Heart right ventricle (tissue), 16 donors: ENCODE measurements around the gene MGAT5. TPM values are rescaled to one million over a fixed set of nuclear protein-coding genes. Genes with fewer than 3 reads are reported as not detected.

Experiments
- ATAC-seq, 8 donors: fragments of 200-7000 bp; cut with Tn5 transposase; one replicate each; pipeline ENCODE4 v1.9.1; 2020; ENCODE audit warnings: mild to moderate bottlenecking in 8 of 8, moderate library complexity in 8 of 8, moderate number of reproducible peaks in 1 of 8
- DNase-seq, 2 donors: peaks; one replicate each; pipeline ENCODE4 v3.0.0-alpha.2; 2020
- H3K27ac ChIP-seq, 10 donors: fragments of 200-600 bp; sonication (generic) in 2 of 10; one replicate each; pipeline versions ENCODE4 v1.5.0 to v1.8.0; 2020 to 2022; ENCODE audit warnings: mild to moderate bottlenecking in 3 of 10
- H3K27me3 ChIP-seq, 7 donors: fragments of 200-600 bp; one replicate each; pipeline ENCODE4 v1.8.0; 2021 to 2022; ENCODE audit warnings: mild to moderate bottlenecking in 2 of 7
- H3K36me3 ChIP-seq, 9 donors: fragments of 200-600 bp; sonication (generic) in 1 of 9; one replicate each; pipeline versions ENCODE4 v1.5.0 to v1.8.0; 2020 to 2022; ENCODE audit warnings: mild to moderate bottlenecking in 2 of 9
- H3K4me1 ChIP-seq, 9 donors: fragments of 200-600 bp; sonication (generic) in 1 of 9; one replicate each; pipeline versions ENCODE4 v1.5.0 to v1.8.0; 2020 to 2022; ENCODE audit warnings: mild to moderate bottlenecking in 4 of 9
- H3K4me3 ChIP-seq, 10 donors: fragments of 200-600 bp; sonication (generic) in 2 of 10; one replicate each; pipeline versions ENCODE4 v1.5.0 to v1.8.0; 2020 to 2022; ENCODE audit warnings: mild to moderate bottlenecking in 7 of 10, moderate library complexity in 2 of 10
- H3K9me3 ChIP-seq, 11 donors: fragments of 200-600 bp in 10 of 11; sonication (generic) in 2 of 11; one replicate each; pipeline versions ENCODE4 v1.5.0 to v1.8.0; 2013 to 2022; ENCODE audit warnings: mild to moderate bottlenecking in 2 of 11, control low read depth in 1 of 11, moderate library complexity in 1 of 11
- WGBS, 2 donors: extraction: QIAGEN DNeasy Blood & Tissue Kit; methylation state at CpG; one replicate each; pipeline ENCODE4 v1.1.7; 2013; ENCODE audit warnings: inconsistent platforms in 1 of 2; 5-methylcytosine and 5-hydroxymethylcytosine counted together
- intact Hi-C, 10 donors: fragments of 100-400 bp; cut with DNase I; formaldehyde crosslinking; loops; one replicate each; pipeline versions ENCODE4 v1.11.1 to v1.14.2; 2022
- polyA plus RNA-seq, 2 donors: library from polyadenylated mRNA; stranded (reverse); fragments of 200-250 nt; gene quantifications; one replicate each; pipeline ENCODE4 v1.2.3, GENCODE V29; 2013
- total RNA-seq, 10 donors: library from RNA; stranded (reverse); fragmentation: NEBNext Ultra II Directional in 3 of 10; extraction: Animal tissue kit (Norgen Biotek cat#: 25700) in 3 of 10; gene quantifications; one replicate each; pipeline versions ENCODE4 v1.2.1 to v1.2.4, GENCODE V29; 2021 to 2023
- TF ChIP-seq, protein P1 (sequence below), 9 donors: fragments of 200-600 bp; sonication (generic) in 2 of 9; IDR thresholded peaks; one replicate each; pipeline versions ENCODE4 v1.5.0 to v1.8.0; 2021 to 2022; ENCODE audit warnings: antibody characterized with exemption in 9 of 9, mild to moderate bottlenecking in 5 of 9, moderate library complexity in 1 of 9
- donor health status: Arrhythmogenic right ventricular cardiomyopathy.
- donor health status: ischemic (EF 13 %, LVEDD 7.1; RV severe dilation, severe dysfunction).
- donor health status: healthy with polysubstance abuse.
- donor health status: DM: no; HTN: yes; CAD: no.
- donor health status: DM: no; HTN: no; CAD: no.
- donor health status: ischemic (EF 25% LVEDD 6.9; RV normal size, moderate dysfunction).
- donor health status: ischemic (EF 25% LVEDD 5.7; RV mildly dilated, moderate dysfunction).
- donor health status: healthy.
- donor health status: DM: yes; HTN: yes; CAD: no.
- donor health status: Ischemic cardiomyopathy.
- donor health status: ischemic (EF 35%, LVEDD 5.7; RV mildly dilated, moderate dysfunction).
- donor health status: nonischemic (EF 11% LVEDD 7.7; RV severe dilation, severe dysfunction).
- donor health status: DM: yes; HTN: yes; CAD: no.
- donor health status: PGD.
- donor health status: ischemic (EF 29% LVEDD 5.4; RV normal size, mild dysfunction).
- donor health status: nonischemic (EF 23%, LVEDD 6.1; RV moderate dilation, normal function).

MGAT5 gene
- total and polyA plus RNA-seq, 12 donors = 6.4 to 111 (median 92.2) TPM

GRCh38 chr2:134405611-134406081, 151.8 kb downstream of the MGAT5 start:
- intact Hi-C loops = loop anchor here in 2 of 10 donors (2.0 to 5.0 kb wide), 2 partner anchors 291 to 518 kb away; no protein-coding TSS in a partner anchor
- 72 to 79% methylated on average over 3 of the region's 3 CpGs for WGBS, 2 donors
- no peak for ATAC-seq

GRCh38 chr2:134406311-134406710, 152.4 kb downstream of the MGAT5 start:
- H3K27me3 ChIP-seq = no peaks in the 10 kb centered on the region
- TF ChIP-seq, protein P1, sequence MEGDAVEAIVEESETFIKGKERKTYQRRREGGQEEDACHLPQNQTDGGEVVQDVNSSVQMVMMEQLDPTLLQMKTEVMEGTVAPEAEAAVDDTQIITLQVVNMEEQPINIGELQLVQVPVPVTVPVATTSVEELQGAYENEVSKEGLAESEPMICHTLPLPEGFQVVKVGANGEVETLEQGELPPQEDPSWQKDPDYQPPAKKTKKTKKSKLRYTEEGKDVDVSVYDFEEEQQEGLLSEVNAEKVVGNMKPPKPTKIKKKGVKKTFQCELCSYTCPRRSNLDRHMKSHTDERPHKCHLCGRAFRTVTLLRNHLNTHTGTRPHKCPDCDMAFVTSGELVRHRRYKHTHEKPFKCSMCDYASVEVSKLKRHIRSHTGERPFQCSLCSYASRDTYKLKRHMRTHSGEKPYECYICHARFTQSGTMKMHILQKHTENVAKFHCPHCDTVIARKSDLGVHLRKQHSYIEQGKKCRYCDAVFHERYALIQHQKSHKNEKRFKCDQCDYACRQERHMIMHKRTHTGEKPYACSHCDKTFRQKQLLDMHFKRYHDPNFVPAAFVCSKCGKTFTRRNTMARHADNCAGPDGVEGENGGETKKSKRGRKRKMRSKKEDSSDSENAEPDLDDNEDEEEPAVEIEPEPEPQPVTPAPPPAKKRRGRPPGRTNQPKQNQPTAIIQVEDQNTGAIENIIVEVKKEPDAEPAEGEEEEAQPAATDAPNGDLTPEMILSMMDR (IDR thresholded peaks at IDR 0.05) = no peak
- intact Hi-C loops = loop anchor here in 2 of 10 donors (2.0 to 5.0 kb wide), 2 partner anchors 292 to 519 kb away; no protein-coding TSS in a partner anchor
- no peak overlapping the region for H3K27ac ChIP-seq
- 97 to 99% methylated on average over 5 of the region's 5 CpGs for WGBS, 2 donors
- H3K36me3 ChIP-seq = peaks cover 0 to 28% (median 8%) of the 10 kb centered on the region in 9 donors
- H3K9me3 ChIP-seq = no peaks in the 10 kb centered on the region
- peaks cover 8 to 85% (median 56%) of the 10 kb centered on the region in 9 donors for H3K4me1 ChIP-seq
- no peak for DNase-seq
- no peak overlapping the region for H3K4me3 ChIP-seq
- ATAC-seq = no peak

More at GRCh38 chr2:134405611-134406081, 151.8 kb downstream of the MGAT5 start:
- TF ChIP-seq, protein P1 (IDR thresholded peaks at IDR 0.05) = no peak
- H3K36me3 ChIP-seq = peaks cover 0 to 28% (median 8%) of the 10 kb centered on the region in 9 donors
- H3K9me3 ChIP-seq = no peaks in the 10 kb centered on the region
- H3K4me1 ChIP-seq = peaks cover 12 to 85% (median 56%) of the 10 kb centered on the region in 9 donors
- H3K27ac ChIP-seq = no peak overlapping the region
- no peak for DNase-seq
- H3K27me3 ChIP-seq = no peaks in the 10 kb centered on the region
- H3K4me3 ChIP-seq = no peak overlapping the region

- Histone ChIP-seq H3K4me1 (peaks cover 10 to 85% (median 56%) of the 10 kb centered on the region in 9 donors), H3K27me3 (no peaks in the 10 kb centered on the region), H3K36me3 (peaks cover 0 to 28% (median 8%) of the 10 kb centered on the region in 9 donors), H3K27ac (no peak overlapping the region), H3K4me3 (no peak overlapping the region), H3K9me3 (no peaks in the 10 kb centered on the region)
- DNase-seq (no peak), ATAC-seq (no peak)
- intact Hi-C loops = loop anchor here in 2 of 10 donors (2.0 to 5.0 kb wide), 2 partner anchors 292 to 519 kb away; no protein-coding TSS in a partner anchor
- TF ChIP-seq, protein P1 (IDR thresholded peaks at IDR 0.05) = no peak
- 96 to 100% methylated on average over 3 of the region's 3 CpGs for WGBS, 2 donors
Measured at GRCh38 chr2:134406736-134407135, 152.9 kb downstream of the MGAT5 start.

DNA sequence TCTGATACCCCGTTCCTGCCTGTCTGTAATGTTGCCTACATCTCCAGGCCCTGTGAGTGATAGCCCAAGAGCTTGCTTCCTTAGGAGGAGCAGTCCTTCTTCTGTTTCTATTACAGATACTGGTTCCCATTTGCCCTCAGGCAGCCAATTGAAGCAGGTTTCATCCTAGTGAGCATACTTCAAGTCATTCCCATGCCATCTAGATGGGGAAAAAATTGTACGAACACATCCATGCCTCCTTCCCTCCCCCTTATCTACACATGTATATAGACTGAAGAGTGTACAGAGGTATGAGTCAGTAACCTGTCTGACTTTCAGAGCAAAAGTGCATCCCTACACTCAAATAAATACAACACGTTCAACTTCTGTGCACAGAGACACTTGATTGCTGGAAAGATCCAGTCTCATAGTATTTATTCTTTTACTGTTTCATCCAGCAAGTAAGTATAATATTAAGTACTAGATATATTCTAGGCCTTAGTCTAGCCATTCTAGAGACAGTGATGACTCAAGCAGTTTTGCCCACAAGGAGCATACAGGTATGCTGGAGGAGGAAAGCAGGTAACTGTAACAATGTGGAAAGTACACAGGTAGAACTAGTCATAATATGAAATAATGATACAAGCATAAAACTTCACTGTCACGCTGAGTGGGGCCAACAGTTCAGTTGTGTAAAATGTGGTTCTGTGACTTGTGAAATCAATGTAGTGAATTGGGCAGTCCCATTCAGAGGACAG, 153.4 kb downstream of the MGAT5 start:
- intact Hi-C loops = loop anchor here in 2 of 10 donors (2.0 to 5.0 kb wide), 2 partner anchors 293 to 520 kb away; no protein-coding TSS in a partner anchor
- H3K9me3 ChIP-seq = no peaks in the 10 kb centered on the region
- no peak overlapping the region for H3K4me3 ChIP-seq
- no peak for ATAC-seq
- peaks cover 12 to 85% (median 56%) of the 10 kb centered on the region in 9 donors for H3K4me1 ChIP-seq
- WGBS, 2 donors = 95% methylated on average over 4 of the region's 4 CpGs
- no peaks in the 10 kb centered on the region for H3K27me3 ChIP-seq
- H3K27ac ChIP-seq = no peak overlapping the region
- H3K36me3 ChIP-seq = peaks cover 0 to 30% (median 8%) of the 10 kb centered on the region in 9 donors
- TF ChIP-seq, protein P1 (IDR thresholded peaks at IDR 0.05) = no peak
- DNase-seq = no peak
